HCT116 (cell line): Measurements from ENCODE around the gene CSF3R. TPM values are rescaled to one million over a fixed set of nuclear protein-coding genes. Genes with fewer than 3 reads are reported as not detected.

Source experiments
- ATAC-seq: fragments of 200-7000 bp; cut with Tn5 transposase; 2 replicates; pipeline ENCODE4 v1.9.1; 2020; ENCODE audit warnings: mild to moderate bottlenecking, moderate library complexity
- BruUV-seq: library from RNA; stranded (reverse); fragments of 400-500 nt; replicated peaks from 2 replicates; lab custom pipeline; 2021; lab: Mats Ljungman, UMichigan
- CTCF ChIA-PET: fragments of 300-600 bp; sonication (Branson Sonifier 250); formaldehyde crosslinking; loops from one replicate; lab custom pipeline; 2021; ENCODE audit warnings: antibody characterized with exemption; lab: Charles Lee
- POLR2A ChIA-PET: fragments of 300-600, 350-600 bp; sonication (Branson Sonifier 250); formaldehyde crosslinking; loops from one replicate; lab custom pipeline; 2021; ENCODE audit warnings: antibody characterized with exemption; lab: Charles Lee
- RAD21 ChIA-PET, 2 experiments: fragments of 300-600 bp; sonication (Branson Sonifier 250); formaldehyde crosslinking; loops; one replicate each; lab custom pipeline; 2023; ENCODE audit warnings: low total read pairs in 2 of 2; ENCODE audit not compliant: uncharacterized antibody in 2 of 2, unreplicated experiment in 2 of 2, low non-redundant PET in 1 of 2; lab: Charles Lee
- DNase-seq: peaks from one replicate; pipeline ENCODE4 v3.0.0-alpha.2; 2010; ENCODE audit warnings: low read depth, low spot score
- H2AFZ ChIP-seq: fragments of 200-600 bp; shearing (Covaris generic), sonication (generic); 2 replicates; pipeline ENCODE4 v1.6.1; 2017; ENCODE audit warnings: low read depth, mixed run types, mixed read lengths, antibody characterized with exemption, low read length; ENCODE audit not compliant: poor library complexity, severe bottlenecking
- H3K27ac ChIP-seq: 2 replicates; pipeline ENCODE4 v1.5.1; 2012; ENCODE audit warnings: low read depth, low read length
- H3K27me3 ChIP-seq: fragments of 200-600 bp; sonication (generic); 2 replicates; pipeline ENCODE4 v1.6.1; 2016; ENCODE audit warnings: mixed run types, low read length, mixed read lengths; ENCODE audit not compliant: insufficient read depth
- H3K36me3 ChIP-seq, 2 experiments: fragments of 200-500 bp in 1 of 2; fragments of 200-600 bp in 1 of 2; sonication (Bioruptor generic) in 1 of 2; sonication (generic) in 1 of 2; 2 replicates each; pipeline versions ENCODE4 v1.5.1 to v1.6.1; 2014 to 2016; ENCODE audit warnings: low read length in 2 of 2, inconsistent platforms in 1 of 2, mixed read lengths in 1 of 2, mixed run types in 1 of 2; ENCODE audit not compliant: insufficient read depth in 2 of 2, control insufficient read depth in 1 of 2
- H3K4me1 ChIP-seq, 2 experiments: fragments of 200-600 bp in 1 of 2; sonication (generic) in 1 of 2; 2 replicates each; pipeline versions ENCODE4 v1.5.1 to v1.6.1; 2012 to 2017; ENCODE audit warnings: low read length in 2 of 2, inconsistent platforms in 1 of 2, mild to moderate bottlenecking in 1 of 2, mixed read lengths in 1 of 2, mixed run types in 1 of 2, moderate library complexity in 1 of 2; ENCODE audit not compliant: insufficient read depth in 2 of 2, control insufficient read depth in 1 of 2
- H3K4me2 ChIP-seq: fragments of 200-600 bp; sonication (generic); 2 replicates; pipeline ENCODE4 v1.6.1; 2017; ENCODE audit warnings: mixed run types, low read length, mixed read lengths
- H3K4me3 ChIP-seq, 2 experiments: fragments of 200-600 bp in 1 of 2; sonication (generic) in 1 of 2; replicated peaks in 1 of 2; 2 replicates each; pipeline ENCODE4 v1.5.1; 2011 to 2016; ENCODE audit warnings: low read length in 2 of 2, control low read depth in 1 of 2, low read depth in 1 of 2, mild to moderate bottlenecking in 1 of 2, mixed read lengths in 1 of 2, mixed run types in 1 of 2
- H3K79me2 ChIP-seq: fragments of 200-600 bp; sonication (generic); 2 replicates; pipeline ENCODE4 v1.6.1; 2017; ENCODE audit warnings: mild to moderate bottlenecking, mixed run types, low read length, moderate library complexity, mixed read lengths; ENCODE audit not compliant: insufficient read depth
- H3K9ac ChIP-seq: fragments of 200-600 bp; sonication (generic); 2 replicates; pipeline ENCODE4 v1.6.1; 2016; ENCODE audit warnings: low read length, mixed read lengths
- H3K9me2 ChIP-seq: fragments of 200-600 bp; sonication (generic), shearing (Covaris generic); 2 replicates; pipeline ENCODE4 v1.6.1; 2017; ENCODE audit warnings: mixed run types, mild to moderate bottlenecking, moderate library complexity; ENCODE audit not compliant: insufficient read depth
- H3K9me3 ChIP-seq, 2 experiments: fragments of 200-500 bp in 1 of 2; fragments of 200-600 bp in 1 of 2; sonication (Bioruptor generic) in 1 of 2; sonication (generic) in 1 of 2; 2 replicates each; pipeline ENCODE4 v1.6.1; 2014 to 2017; ENCODE audit warnings: low read length in 2 of 2, mixed read lengths in 2 of 2, inconsistent platforms in 1 of 2, low read depth in 1 of 2, mild to moderate bottlenecking in 1 of 2, mixed run types in 1 of 2, moderate library complexity in 1 of 2; ENCODE audit not compliant: control insufficient read depth in 1 of 2, insufficient read depth in 1 of 2
- H4K20me1 ChIP-seq: fragments of 200-600 bp; sonication (generic), shearing (Covaris generic); 2 replicates; pipeline ENCODE4 v1.6.1; 2017; ENCODE audit warnings: mixed run types, mild to moderate bottlenecking, moderate library complexity; ENCODE audit not compliant: insufficient read depth
- CEBPB ChIP-seq: IDR thresholded peaks from 2 replicates; pipeline ENCODE4 v1.6.1; 2012; ENCODE audit warnings: low read depth
- FOSL1 ChIP-seq: IDR thresholded peaks from 2 replicates; pipeline ENCODE4 v1.6.1; 2012; ENCODE audit warnings: low read depth
- JUND ChIP-seq: IDR thresholded peaks from 2 replicates; pipeline ENCODE4 v1.6.1; 2012
- MAX ChIP-seq: IDR thresholded peaks from 2 replicates; pipeline ENCODE4 v1.6.1; 2012
- POLR2A ChIP-seq: IDR thresholded peaks from 2 replicates; pipeline ENCODE4 v1.7.0; 2011; ENCODE audit warnings: borderline replicate concordance; ENCODE audit not compliant: insufficient read depth, insufficient read length; ENCODE audit errors: extremely low read depth
- REST ChIP-seq: IDR thresholded peaks from 2 replicates; pipeline ENCODE4 v1.6.1; 2012; ENCODE audit warnings: low read depth
- SIN3A ChIP-seq: IDR thresholded peaks from 2 replicates; pipeline ENCODE4 v1.6.1; 2012; ENCODE audit warnings: low read depth
- ZBTB33 ChIP-seq: IDR thresholded peaks from 2 replicates; pipeline ENCODE4 v1.6.1; 2011; ENCODE audit warnings: mild to moderate bottlenecking, low read length, moderate library complexity; ENCODE audit not compliant: insufficient replicate concordance; ENCODE audit errors: extremely low read depth
- intact Hi-C: fragments of 100-400 bp; cut with micrococcal nuclease; formaldehyde crosslinking; loops from 2 replicates; pipeline ENCODE4 v1.10.0; 2022
- total RNA-seq: library from RNA; stranded (reverse); gene quantifications from one replicate; pipeline ENCODE4 v1.2.1, GENCODE V29; 2021; ENCODE audit not compliant: unreplicated experiment
- TF ChIP-seq, protein P1 (sequence below): IDR thresholded peaks from 2 replicates; pipeline ENCODE4 v1.6.1; 2012

CSF3R gene
- total RNA-seq, 1 experiment from 2014 or later: 0.32 TPM

- Histone ChIP-seq H3K4me2 (no peak overlapping the region), H3K9ac (no peak overlapping the region), H3K9me2 (no peaks in the 10 kb centered on the region), H4K20me1 (no peaks in the 10 kb centered on the region), H3K4me1 (no peaks in the 10 kb centered on the region), H3K4me3 (no peak overlapping the region), H3K9me3 (no peaks in the 10 kb centered on the region), H3K27me3 (peaks cover 13% of the 10 kb centered on the region), H2AFZ (no peak overlapping the region), H3K79me2 (no peaks in the 10 kb centered on the region), H3K27ac (no peak overlapping the region), H3K36me3 (no peaks in the 10 kb centered on the region)
- DNase-seq (no peak), ATAC-seq (no peak)
- no peak for TF ChIP-seq REST
- TF ChIP-seq SIN3A: no peak
- no peak for TF ChIP-seq MAX
- no peak for TF ChIP-seq ZBTB33
- TF ChIP-seq FOSL1: no peak
- no peak for TF ChIP-seq POLR2A
- TF ChIP-seq JUND: no peak
- no peak for TF ChIP-seq CEBPB
- TF ChIP-seq, protein P1, sequence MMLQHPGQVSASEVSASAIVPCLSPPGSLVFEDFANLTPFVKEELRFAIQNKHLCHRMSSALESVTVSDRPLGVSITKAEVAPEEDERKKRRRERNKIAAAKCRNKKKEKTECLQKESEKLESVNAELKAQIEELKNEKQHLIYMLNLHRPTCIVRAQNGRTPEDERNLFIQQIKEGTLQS: no peak
- ChIA-PET RAD21 (no interaction called here), CTCF (interaction anchor here (0.8 kb wide), 1 partner anchor 9 kb away, joined by 3 read pairs; no protein-coding TSS in a partner anchor), POLR2A (interaction anchor here (0.8 kb wide), 1 partner anchor 289 kb away, joined by 3 read pairs; no protein-coding TSS in a partner anchor)
- BruUV-seq: no TSS peak
- intact Hi-C loops: no loop called here
These were observed 5.8 kb downstream of the CSF3R start for GRCh38 chr1:36476945-36477344.
